ENCODE data around the gene MPP2. TPM values are rescaled to one million over a fixed set of nuclear protein-coding genes. Genes with fewer than 3 reads are reported as not detected.
"Not testable (repeated sequence)": the region's sequence is repeated elsewhere in the genome, so short reads cannot be mapped to it uniquely, and the experiment has no call there.

Gene MPP2
- total RNA-seq, 1 donor from 2014 or later, result 16.7 TPM

- Histone ChIP-seq H3K27ac (no peak within 1 kb of the TSS), H3K9me3 (no peaks in the 10 kb centered on the region), H3K27me3 (no peaks in the 10 kb centered on the region), H3K36me3 (no peaks in the 10 kb centered on the region), H3K4me3 (no peak within 1 kb of the TSS), H3K4me1 (no peaks in the 10 kb centered on the region)
- intact Hi-C loops (cut with DNase I), result loop anchor here (2.0 kb wide), 1 partner anchor 225 kb away; no protein-coding TSS in a partner anchor
- no peak for DNase-seq (ENCODE audit: low spot score in 2 of 2)
- TF ChIP-seq CTCF (IDR thresholded peaks at IDR 0.05), result no peak
Observed at GRCh38 chr17:43942051-43942685, 34.8 kb upstream of the MPP2 start, which contains the start of gene PPY. Gene PPY (minus strand): TSS chr17:43942476. CDS start chr17:43941654, 822 bp downstream.

- no peak for DNase-seq (ENCODE audit: low spot score in 2 of 2)
- TF ChIP-seq CTCF (IDR thresholded peaks at IDR 0.05), result peak in 1 of 3 experiments; percentile 24
- Histone ChIP-seq H3K27me3 (no peaks in the 10 kb centered on the region), H3K27ac (no peak overlapping the region), H3K4me3 (no peak overlapping the region), H3K4me1 (no peaks in the 10 kb centered on the region), H3K36me3 (no peaks in the 10 kb centered on the region), H3K9me3 (no peaks in the 10 kb centered on the region)
- intact Hi-C loops (cut with DNase I), result no loop called here
Observed at GRCh38 chr17:43940630-43941029, 33.3 kb upstream of the MPP2 start.

GRCh38 chr17:43939886-43940285 lies 32.5 kb upstream of the MPP2 start:
- H3K4me3 ChIP-seq, result no peak overlapping the region
- DNase-seq (ENCODE audit: low spot score in 2 of 2), result no peak
- intact Hi-C loops (cut with DNase I), result no loop called here
- H3K27ac ChIP-seq, result no peak overlapping the region
- H3K36me3 ChIP-seq, result no peaks in the 10 kb centered on the region
- H3K4me1 ChIP-seq, result no peaks in the 10 kb centered on the region
- H3K27me3 ChIP-seq, result no peaks in the 10 kb centered on the region
- TF ChIP-seq CTCF (IDR thresholded peaks at IDR 0.05), result no peak
- no peaks in the 10 kb centered on the region for H3K9me3 ChIP-seq

- H3K4me3 ChIP-seq; H3K27me3 ChIP-seq; H3K27ac ChIP-seq; intact Hi-C loops (cut with DNase I); DNase-seq (ENCODE audit: low spot score in 2 of 2); H3K36me3 ChIP-seq; H3K4me1 ChIP-seq; H3K9me3 ChIP-seq: not testable (repeated sequence)
Observed at GRCh38 chr17:43939452-43939851, 32.1 kb upstream of the MPP2 start.

GRCh38 chr17:43938838-43939182 lies 31.5 kb upstream of the MPP2 start:
- H3K4me1 ChIP-seq, result no peaks in the 10 kb centered on the region
- TF ChIP-seq CTCF (IDR thresholded peaks at IDR 0.05), result no peak
- H3K27me3 ChIP-seq, result no peaks in the 10 kb centered on the region
- no peaks in the 10 kb centered on the region for H3K9me3 ChIP-seq
- no peak overlapping the region for H3K4me3 ChIP-seq
- DNase-seq (ENCODE audit: low spot score in 2 of 2), result no peak
- intact Hi-C loops (cut with DNase I), result no loop called here
- no peak overlapping the region for H3K27ac ChIP-seq
- no peaks in the 10 kb centered on the region for H3K36me3 ChIP-seq

- no peak for TF ChIP-seq CTCF (IDR thresholded peaks at IDR 0.05)
- H3K9me3 ChIP-seq, result no peaks in the 10 kb centered on the region
- no peaks in the 10 kb centered on the region for H3K4me1 ChIP-seq
- no peaks in the 10 kb centered on the region for H3K27me3 ChIP-seq
- H3K36me3 ChIP-seq, result no peaks in the 10 kb centered on the region
- no peak for DNase-seq (ENCODE audit: low spot score in 2 of 2)
- no peak overlapping the region for H3K4me3 ChIP-seq
- H3K27ac ChIP-seq, result no peak overlapping the region
- intact Hi-C loops (cut with DNase I), result no loop called here
Observed at GRCh38 chr17:43936434-43936833, 29.1 kb upstream of the MPP2 start.

Measured in ascending aorta (tissue), 2 donors.